ENCODE measurements around the gene CARMIL1. TPM values are rescaled to one million over a fixed set of nuclear protein-coding genes. Genes with fewer than 3 reads are reported as not detected.

Gene CARMIL1
- total and polyA plus RNA-seq, 10 of the 15 experiments (the other 5 are each of a cell fraction or from before 2014, with no cell fraction given): 6.4 to 18.1 (median 10.3) TPM

- H3K36me3 ChIP-seq (ENCODE audit: control insufficient read depth in 2 of 2, insufficient read depth in 2 of 2, low read length in 1 of 2): no peaks in the 10 kb centered on the region; a peak in 1 of 4 replicates
- no peak for FAIRE-seq
- no peak overlapping the region for H3K9ac ChIP-seq (ENCODE audit: control insufficient read depth, insufficient read depth, low read length)
- H4K20me1 ChIP-seq (ENCODE audit: control insufficient read depth, insufficient read depth): no peaks in the 10 kb centered on the region
- no peak for DNase-seq (ENCODE audit: low read depth, low spot score)
- ChIA-PET POLR2A (interaction anchor here (0.7 to 1.2 kb wide), 2 partner anchors 28 to 49 kb away, joined by 4 read pairs; no protein-coding TSS in a partner anchor), RAD21 (ENCODE audit: unreplicated experiment) (interaction anchor here (1.1 to 1.3 kb wide), 2 partner anchors 112 to 173 kb away, joined by 3 to 6 read pairs; no protein-coding TSS in a partner anchor), CTCF (interaction anchor here (1.0 kb wide), 1 partner anchor 84 kb away, joined by 3 read pairs; no protein-coding TSS in a partner anchor), SMC1A (ENCODE audit: uncharacterized antibody, unreplicated experiment) (interaction anchor here (0.8 to 1.3 kb wide), 9 partner anchors 14 to 175 kb away, joined by 3 to 8 read pairs (median 4); no protein-coding TSS in a partner anchor)
- no TSS peak for BruUV-seq (replicated peaks)
- no peaks in the 10 kb centered on the region for H3K4me1 ChIP-seq (ENCODE audit: control insufficient read depth, insufficient read depth, low read length)
- H3K27ac ChIP-seq (ENCODE audit: control insufficient read depth, insufficient read depth): no peak overlapping the region
- H3K4me2 ChIP-seq (ENCODE audit: control insufficient read depth, insufficient read depth): no peak overlapping the region
- no peaks in the 10 kb centered on the region; the same call in 2 of the 3 replicates for H3K9me3 ChIP-seq (replicated peaks; ENCODE audit: control insufficient read depth, insufficient read depth, low read length)
- H3K27me3 ChIP-seq (replicated peaks in 1 of 2; ENCODE audit: control insufficient read depth in 2 of 2, insufficient read depth in 2 of 2, low read length in 1 of 2): no peaks in the 10 kb centered on the region
- in situ Hi-C loops (cut with MboI) (no loop called here), intact Hi-C loops (cut with micrococcal nuclease; ENCODE audit: unreplicated experiment) (no loop called here)
- H3K79me2 ChIP-seq (ENCODE audit: control insufficient read depth, insufficient read depth, low read length): no peaks in the 10 kb centered on the region
- no peak overlapping the region for H3K4me3 ChIP-seq
- TF ChIP-seq ZBED1 (IDR thresholded peaks at IDR 0.05; ENCODE audit: borderline replicate concordance): no peak
- TF ChIP-seq MEF2B (IDR thresholded peaks at IDR 0.05; ENCODE audit: partially characterized antibody, poor library complexity, severe bottlenecking): no peak
- no peak for ATAC-seq
- H2AFZ ChIP-seq (ENCODE audit: control insufficient read depth, low read depth, low read length): no peak overlapping the region
- WGBS (ENCODE audit: insufficient coverage, insufficient replicate concordance, low lambda C conversion rate, missing lambda C conversion rate): 30% methylated on average over 2 of the region's 2 CpGs
Measured at GRCh38 chr6:25453288-25453687, 174.1 kb downstream of the CARMIL1 start.

- FAIRE-seq (no peak), ATAC-seq (no peak), DNase-seq (ENCODE audit: low read depth, low spot score) (no peak)
- no peaks in the 10 kb centered on the region; the same call in 2 of the 3 replicates for H3K9me3 ChIP-seq (replicated peaks; ENCODE audit: control insufficient read depth, insufficient read depth, low read length)
- 42% methylated on average over 1 of the region's 1 CpG for WGBS (ENCODE audit: insufficient coverage, insufficient replicate concordance, low lambda C conversion rate, missing lambda C conversion rate)
- H2AFZ ChIP-seq (ENCODE audit: control insufficient read depth, low read depth, low read length): no peak overlapping the region
- no peaks in the 10 kb centered on the region for H3K27me3 ChIP-seq (replicated peaks in 1 of 2; ENCODE audit: control insufficient read depth in 2 of 2, insufficient read depth in 2 of 2, low read length in 1 of 2)
- no peak overlapping the region for H3K27ac ChIP-seq (ENCODE audit: control insufficient read depth, insufficient read depth)
- no TSS peak for BruUV-seq (replicated peaks)
- ChIA-PET CTCF (interaction anchor here (0.9 to 1.0 kb wide), 2 partner anchors 21 to 36 kb away, joined by 3 read pairs; no protein-coding TSS in a partner anchor), SMC1A (ENCODE audit: uncharacterized antibody, unreplicated experiment) (interaction anchor here (0.5 to 1.2 kb wide), 4 partner anchors 13 to 65 kb away, joined by 3 to 4 read pairs (median 3); no protein-coding TSS in a partner anchor), POLR2A (no interaction called here), RAD21 (ENCODE audit: unreplicated experiment) (interaction anchor here (1.1 kb wide), 1 partner anchor 113 kb away, joined by 3 read pairs; no protein-coding TSS in a partner anchor)
- no peaks in the 10 kb centered on the region for H4K20me1 ChIP-seq (ENCODE audit: control insufficient read depth, insufficient read depth)
- H3K79me2 ChIP-seq (ENCODE audit: control insufficient read depth, insufficient read depth, low read length): no peaks in the 10 kb centered on the region
- H3K4me3 ChIP-seq: no peak overlapping the region
- no peak overlapping the region for H3K4me2 ChIP-seq (ENCODE audit: control insufficient read depth, insufficient read depth)
- in situ Hi-C loops (cut with MboI): no loop called here
- no peaks in the 10 kb centered on the region; a peak in 1 of 4 replicates for H3K36me3 ChIP-seq (ENCODE audit: control insufficient read depth in 2 of 2, insufficient read depth in 2 of 2, low read length in 1 of 2)
- intact Hi-C loops (cut with micrococcal nuclease; ENCODE audit: unreplicated experiment): no loop called here
- no peaks in the 10 kb centered on the region for H3K4me1 ChIP-seq (ENCODE audit: control insufficient read depth, insufficient read depth, low read length)
- H3K9ac ChIP-seq (ENCODE audit: control insufficient read depth, insufficient read depth, low read length): no peak overlapping the region
- TF ChIP-seq ZNF384 (IDR thresholded peaks at IDR 0.05; ENCODE audit: borderline replicate concordance, low read depth, low read length) (no peak), RAD51 (IDR thresholded peaks at IDR 0.05) (no peak), GATAD2B (conservative IDR thresholded peaks at IDR 0.05; ENCODE audit: low read depth) (no peak), MXI1 (IDR thresholded peaks at IDR 0.05; ENCODE audit: low read depth, low read length) (no peak), STAT3 (IDR thresholded peaks at IDR 0.05; ENCODE audit: low read depth, low read length) (no peak), NR2C2 (IDR thresholded peaks at IDR 0.05; ENCODE audit: borderline replicate concordance, control insufficient read depth, insufficient read length, low read depth) (no peak), SMARCA5 (IDR thresholded peaks at IDR 0.05) (no peak), HCFC1 (IDR thresholded peaks at IDR 0.05; ENCODE audit: low read length) (no peak), JUND (IDR thresholded peaks at IDR 0.05; ENCODE audit: low read depth, low read length) (no peak), RELA (IDR thresholded peaks at IDR 0.05; ENCODE audit: borderline replicate concordance, partially characterized antibody) (no peak), IRF5 (IDR thresholded peaks at IDR 0.05; ENCODE audit: borderline replicate concordance) (no peak), ZNF274 (IDR thresholded peaks at IDR 0.05; ENCODE audit: insufficient read depth, insufficient read length) (no peak), CREB1 (IDR thresholded peaks at IDR 0.05; ENCODE audit: low read depth) (no peak), MTA3 (IDR thresholded peaks at IDR 0.05; ENCODE audit: borderline replicate concordance, low read length) (no peak), IRF3 (IDR thresholded peaks at IDR 0.05) (no peak)
Measured at GRCh38 chr6:25454136-25454535, 175.0 kb downstream of the CARMIL1 start.
